CD1c-positive myeloid dendritic cell (primary cell): ENCODE results near the gene SMURF2.
A peak's percentile ranks its signal among the peaks of the same experiment; 100 is the strongest.
"Not testable (repeated sequence)": the region's sequence is repeated elsewhere in the genome, so short reads cannot be mapped to it uniquely, and the experiment has no call there.

Experiments
- DNase-seq: peaks from one replicate; pipeline ENCODE4 v3.0.0-alpha.2; 2016; ENCODE audit errors: extremely low spot score

The SMURF2 gene

GRCh38 chr17:64630309-64631223, 31.5 kb downstream of the SMURF2 start:
- no peak for DNase-seq

GRCh38 chr17:64628641-64629040, 33.5 kb downstream of the SMURF2 start:
- DNase-seq: no peak

GRCh38 chr17:64627797-64628196, 34.3 kb downstream of the SMURF2 start:
- no peak for DNase-seq

DNA sequence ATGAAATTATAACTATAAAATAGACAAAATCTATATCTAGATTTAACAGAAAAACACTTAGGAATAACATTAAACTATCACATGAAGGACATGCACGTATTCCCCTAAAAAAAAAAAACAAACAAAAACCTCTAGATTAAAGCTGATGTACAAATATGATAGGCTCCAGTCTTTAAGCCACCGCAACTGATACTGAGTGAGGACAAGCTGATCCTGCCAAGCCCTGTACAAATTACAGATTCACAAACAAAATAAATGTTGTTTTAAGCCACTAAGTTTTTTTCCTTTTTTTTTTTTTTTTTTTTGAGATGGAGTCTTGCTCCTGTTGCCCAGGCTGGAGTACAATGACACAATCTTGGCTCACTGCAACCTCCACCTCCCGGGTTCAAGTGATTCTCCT, 35.3 kb downstream of the SMURF2 start:
- no peak for DNase-seq

- no peak for DNase-seq
Observed at GRCh38 chr17:64625541-64625940, 36.6 kb downstream of the SMURF2 start.

DNA sequence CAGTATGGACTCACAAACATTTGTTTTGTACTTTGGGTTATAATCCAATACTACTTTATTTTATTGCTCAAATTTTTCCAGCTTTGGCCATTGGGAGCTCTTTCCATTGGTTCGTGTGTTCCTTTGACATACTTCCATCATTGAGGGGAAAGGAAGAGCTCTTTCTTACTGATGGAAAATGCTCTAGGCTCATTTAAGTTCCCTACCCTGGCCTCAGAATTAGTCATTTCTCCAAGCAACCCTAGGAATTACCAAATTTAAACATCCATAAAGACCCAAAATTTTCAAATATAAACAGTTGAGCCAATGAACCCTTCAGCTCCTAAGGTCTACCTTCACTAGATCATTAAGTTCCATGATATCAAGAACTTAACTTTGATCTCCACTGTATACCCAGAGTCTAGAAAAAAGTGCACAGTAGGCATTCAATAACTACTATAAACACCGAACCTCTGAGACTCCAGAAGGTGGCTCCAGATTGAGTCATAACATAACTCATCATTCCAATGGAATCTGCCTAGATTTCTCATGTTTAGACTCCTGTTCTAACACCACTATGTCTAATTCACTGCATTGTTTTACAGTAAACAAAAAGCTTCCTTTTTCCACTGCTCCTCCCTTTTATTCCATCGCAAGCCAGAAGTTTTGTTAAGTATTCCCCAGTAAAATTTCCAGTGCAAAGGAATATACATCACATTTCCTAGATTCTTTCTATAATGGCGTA, 39.0 kb downstream of the SMURF2 start:
- no peak for DNase-seq

GRCh38 chr17:64621772-64622171, 40.3 kb downstream of the SMURF2 start:
- DNase-seq: no peak

GRCh38 chr17:64618848-64619247, 43.3 kb downstream of the SMURF2 start:
- DNase-seq: no peak

DNA sequence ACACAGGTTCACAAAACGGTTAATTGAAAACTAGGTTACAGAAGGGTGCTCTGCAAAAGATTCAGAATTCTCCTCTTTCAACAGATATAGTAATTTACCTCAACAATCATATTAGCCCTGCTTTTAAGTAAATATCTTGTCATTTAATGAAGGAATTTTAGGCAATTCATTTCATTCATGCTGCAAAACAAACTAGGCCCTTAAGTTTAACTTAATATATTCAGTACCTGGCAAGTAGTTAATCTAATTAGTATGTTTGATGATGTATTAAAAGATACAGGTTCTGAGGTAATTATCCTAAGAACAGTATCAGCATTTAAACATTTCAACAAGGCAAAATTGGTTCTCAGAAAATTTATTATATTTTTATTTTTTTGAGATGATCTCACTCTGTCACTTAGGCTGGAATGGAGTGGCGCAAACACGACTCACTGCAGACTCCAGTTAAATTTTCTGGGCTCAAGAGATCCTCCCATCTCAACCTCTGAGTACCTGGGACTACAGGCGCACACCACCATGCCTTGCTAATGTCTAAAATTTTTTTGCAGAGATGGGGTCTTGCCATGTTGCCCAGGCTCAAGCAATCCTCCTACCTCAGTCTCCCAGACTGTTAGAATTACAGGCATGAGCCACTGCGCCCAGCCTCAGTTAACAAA, 44.9 kb downstream of the SMURF2 start:
- DNase-seq: no peak

GRCh38 chr17:64615028-64615677, 47.0 kb downstream of the SMURF2 start:
- no peak for DNase-seq

GRCh38 chr17:64614266-64615027, 47.7 kb downstream of the SMURF2 start:
- DNase-seq: no peak

DNA sequence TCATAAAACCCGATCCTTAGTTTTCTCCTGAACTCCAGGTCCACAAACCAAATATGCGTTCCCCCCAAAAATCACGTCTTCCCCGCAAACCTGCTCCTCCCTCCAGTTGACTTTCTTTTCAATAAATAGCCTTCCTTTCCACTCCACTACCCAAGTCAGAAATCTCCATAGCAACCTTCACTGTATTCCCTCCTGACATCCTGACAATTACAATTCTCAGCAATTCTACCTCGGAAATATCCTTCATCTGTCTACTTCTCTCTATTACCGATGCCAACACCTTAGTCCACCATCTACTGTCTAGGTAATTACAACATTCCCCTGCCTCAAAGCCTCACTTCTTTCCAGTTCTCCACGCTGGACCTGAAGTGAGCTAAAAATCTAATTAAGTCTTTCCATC, 50.7 kb downstream of the SMURF2 start:
- no peak for DNase-seq

DNA sequence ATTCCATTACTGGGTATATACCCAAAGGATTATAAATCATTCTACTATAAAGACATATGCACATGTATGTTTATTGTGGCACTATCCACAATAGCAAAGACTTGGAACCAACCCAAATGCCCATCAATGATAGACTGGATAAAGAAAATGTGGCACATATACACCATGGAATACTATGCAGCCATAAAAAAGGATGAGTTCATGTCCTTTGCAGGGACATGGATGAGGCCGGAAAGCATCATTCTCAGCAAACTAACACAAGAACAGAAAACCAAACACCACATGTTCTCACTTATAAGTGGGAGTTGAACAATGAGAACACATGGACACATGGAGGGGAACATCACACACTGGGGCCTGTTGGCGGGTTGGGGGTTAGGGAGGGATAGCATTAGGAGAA, 51.9 kb downstream of the SMURF2 start:
- not testable (repeated sequence) for DNase-seq

GRCh38 chr17:64608571-64608981, 53.5 kb downstream of the SMURF2 start:
- no peak for DNase-seq

DNA sequence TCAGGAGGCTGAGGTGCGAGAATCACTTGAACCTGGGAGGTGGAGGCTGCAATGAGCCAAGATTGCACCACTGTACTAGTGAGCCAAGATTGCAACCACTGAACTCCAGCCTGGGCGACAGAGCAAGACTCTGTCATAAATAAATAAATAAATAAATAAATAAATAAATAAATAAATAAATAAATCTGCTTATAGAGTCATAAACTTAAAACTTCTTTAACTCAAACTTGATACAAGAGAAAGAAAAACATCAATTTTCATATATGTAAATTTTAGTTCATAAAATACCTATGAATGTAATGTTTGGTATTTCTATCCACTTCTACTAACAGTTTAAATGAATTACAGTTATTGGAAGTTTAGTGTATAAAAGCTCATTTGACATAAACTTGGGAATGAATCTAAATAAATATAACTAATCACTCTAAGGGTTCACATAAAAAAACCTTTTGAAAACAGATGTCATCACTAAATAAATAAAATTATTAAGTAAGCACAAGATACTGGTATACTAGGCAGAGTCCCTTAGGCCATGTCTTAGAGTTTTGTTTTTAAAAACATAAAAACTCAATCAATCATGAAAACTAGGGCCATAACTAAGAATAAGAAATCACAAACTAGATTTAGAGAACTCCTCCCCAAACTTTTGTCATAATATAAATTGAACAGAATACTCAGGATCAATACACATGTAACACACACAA, 54.1 kb downstream of the SMURF2 start:
- no peak for DNase-seq

GRCh38 chr17:64604532-64604931, 57.6 kb downstream of the SMURF2 start:
- DNase-seq: not testable (repeated sequence)

DNA sequence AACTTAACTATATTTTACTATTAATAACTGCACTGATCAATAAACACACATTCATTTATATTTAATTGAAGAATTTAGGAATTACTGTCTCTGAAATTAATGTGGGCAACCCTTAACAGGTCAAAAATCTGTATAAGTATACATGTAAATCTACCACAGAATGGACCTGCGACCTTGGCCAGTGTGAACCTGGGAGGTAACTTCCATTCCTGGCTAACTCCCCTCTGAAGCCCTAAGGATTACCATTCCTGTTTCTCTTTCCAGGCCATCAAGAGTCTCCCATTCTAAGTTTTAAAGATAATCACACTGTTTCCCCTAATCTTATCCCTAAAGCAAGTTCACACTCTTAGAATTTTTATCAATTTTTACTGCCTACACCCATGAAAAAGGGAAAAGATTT, 58.1 kb downstream of the SMURF2 start:
- no peak for DNase-seq

- no peak for DNase-seq
Observed at GRCh38 chr17:64599827-64600226, 62.3 kb downstream of the SMURF2 start.

DNA sequence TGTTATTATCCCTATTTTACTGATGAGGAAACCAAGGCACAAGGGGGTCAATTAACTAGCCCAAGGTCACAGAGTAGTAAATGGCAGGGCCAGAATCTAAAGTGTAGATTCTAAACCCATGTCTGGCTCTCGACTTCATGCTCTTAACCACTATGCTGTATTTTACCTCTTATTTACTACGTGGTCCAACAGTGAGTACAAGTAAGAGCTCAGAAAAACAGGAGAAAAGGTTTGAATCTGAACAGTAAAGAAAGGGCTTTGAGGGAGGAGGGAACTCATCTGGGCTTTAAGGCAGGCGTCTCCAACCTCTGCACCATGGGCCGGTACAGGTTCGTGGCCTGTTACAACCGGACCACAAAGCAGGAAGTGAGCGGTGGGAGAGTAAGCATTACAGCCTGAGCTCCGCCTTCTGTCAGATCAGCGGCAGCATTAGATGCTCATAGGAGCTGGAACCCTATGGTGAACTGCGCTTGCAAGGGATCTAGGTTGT, 62.9 kb downstream of the SMURF2 start:
- DNase-seq: peak; percentile 53

GRCh38 chr17:64598672-64599071, 63.4 kb downstream of the SMURF2 start:
- no peak for DNase-seq
